ENCODE measurements around the gene BST1. TPM values are rescaled to one million over a fixed set of nuclear protein-coding genes. Genes with fewer than 3 reads are reported as not detected.
"Not testable (repeated sequence)": the region's sequence is repeated elsewhere in the genome, so short reads cannot be mapped to it uniquely, and the experiment has no call there.

BST1 gene
- total RNA-seq, 1 experiment from 2014 or later: 1.4 TPM

DNA sequence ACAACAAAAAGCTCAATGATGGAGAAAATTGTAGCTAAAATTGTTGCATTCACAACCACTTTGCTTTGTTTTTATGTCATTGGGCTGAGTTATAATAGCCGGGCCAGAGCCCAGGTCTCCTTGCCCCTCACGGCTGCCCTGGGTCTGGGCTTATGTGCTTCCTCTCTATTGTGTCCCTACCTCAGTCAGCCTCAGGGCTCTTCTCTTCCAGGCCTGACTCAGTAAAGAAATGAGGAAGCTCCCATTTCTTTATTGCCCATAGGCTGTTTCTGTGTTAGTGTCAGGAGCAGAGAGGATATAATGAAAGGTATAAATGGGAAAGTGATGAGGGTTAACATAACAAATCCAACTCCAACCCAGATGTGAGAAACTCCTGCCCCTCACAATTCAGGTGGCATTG, 18.0 kb downstream of the BST1 start (continued):
- TF ChIP-seq, protein P1, sequence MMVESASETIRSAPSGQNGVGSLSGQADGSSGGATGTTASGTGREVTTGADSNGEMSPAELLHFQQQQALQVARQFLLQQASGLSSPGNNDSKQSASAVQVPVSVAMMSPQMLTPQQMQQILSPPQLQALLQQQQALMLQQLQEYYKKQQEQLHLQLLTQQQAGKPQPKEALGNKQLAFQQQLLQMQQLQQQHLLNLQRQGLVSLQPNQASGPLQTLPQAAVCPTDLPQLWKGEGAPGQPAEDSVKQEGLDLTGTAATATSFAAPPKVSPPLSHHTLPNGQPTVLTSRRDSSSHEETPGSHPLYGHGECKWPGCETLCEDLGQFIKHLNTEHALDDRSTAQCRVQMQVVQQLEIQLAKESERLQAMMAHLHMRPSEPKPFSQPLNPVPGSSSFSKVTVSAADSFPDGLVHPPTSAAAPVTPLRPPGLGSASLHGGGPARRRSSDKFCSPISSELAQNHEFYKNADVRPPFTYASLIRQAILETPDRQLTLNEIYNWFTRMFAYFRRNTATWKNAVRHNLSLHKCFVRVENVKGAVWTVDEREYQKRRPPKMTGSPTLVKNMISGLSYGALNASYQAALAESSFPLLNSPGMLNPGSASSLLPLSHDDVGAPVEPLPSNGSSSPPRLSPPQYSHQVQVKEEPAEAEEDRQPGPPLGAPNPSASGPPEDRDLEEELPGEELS (CRISPR knock-in tag; IDR thresholded peaks at IDR 0.05): no peak
- TF ChIP-seq ZNF121 (CRISPR knock-in tag; IDR thresholded peaks at IDR 0.05): no peak

DNA sequence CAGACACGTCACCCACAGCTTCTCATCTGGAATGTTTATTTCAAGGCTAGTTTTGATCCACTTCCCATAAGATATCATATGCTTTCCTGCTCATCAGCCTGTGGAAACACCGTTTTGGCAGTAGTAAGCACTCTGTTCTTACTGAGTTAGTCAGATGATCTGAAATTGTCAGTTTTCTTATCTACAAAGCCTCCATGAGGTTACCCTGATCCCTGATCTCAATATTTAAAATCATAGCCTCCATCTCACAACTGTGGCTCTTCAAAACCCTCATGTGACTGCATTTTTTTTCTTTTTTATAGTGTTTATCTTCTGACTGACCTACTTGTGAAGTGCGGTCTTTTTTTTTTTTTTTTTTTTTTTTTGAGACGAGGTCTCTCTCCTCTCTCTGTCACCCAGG, 22.7 kb downstream of the BST1 start:
- no peak overlapping the region for H3K4me3 Mint-ChIP-seq
- DNase-seq (ENCODE audit: low spot score) (no peak), ATAC-seq (no peak)
- ChIA-PET POLR2A (no interaction called here), CTCF (interaction anchor here (0.5 kb wide), 1 partner anchor 99 kb away, joined by 3 read pairs; no protein-coding TSS in a partner anchor)
- TF ChIP-seq ZNF121 (CRISPR knock-in tag; IDR thresholded peaks at IDR 0.05) (no peak), RORB (CRISPR knock-in tag; IDR thresholded peaks at IDR 0.05) (no peak), TEAD4 (CRISPR knock-in tag; IDR thresholded peaks at IDR 0.05) (no peak), ZNF138 (CRISPR knock-in tag; conservative IDR thresholded peaks at IDR 0.05) (no peak), ZNF423 (CRISPR knock-in tag; IDR thresholded peaks at IDR 0.05) (no peak)
- TF ChIP-seq, protein P2, sequence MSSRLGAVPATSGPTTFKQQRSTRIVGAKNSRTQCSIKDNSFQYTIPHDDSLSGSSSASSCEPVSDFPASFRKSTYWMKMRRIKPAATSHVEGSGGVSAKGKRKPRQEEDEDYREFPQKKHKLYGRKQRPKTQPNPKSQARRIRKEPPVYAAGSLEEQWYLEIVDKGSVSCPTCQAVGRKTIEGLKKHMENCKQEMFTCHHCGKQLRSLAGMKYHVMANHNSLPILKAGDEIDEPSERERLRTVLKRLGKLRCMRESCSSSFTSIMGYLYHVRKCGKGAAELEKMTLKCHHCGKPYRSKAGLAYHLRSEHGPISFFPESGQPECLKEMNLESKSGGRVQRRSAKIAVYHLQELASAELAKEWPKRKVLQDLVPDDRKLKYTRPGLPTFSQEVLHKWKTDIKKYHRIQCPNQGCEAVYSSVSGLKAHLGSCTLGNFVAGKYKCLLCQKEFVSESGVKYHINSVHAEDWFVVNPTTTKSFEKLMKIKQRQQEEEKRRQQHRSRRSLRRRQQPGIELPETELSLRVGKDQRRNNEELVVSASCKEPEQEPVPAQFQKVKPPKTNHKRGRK (CRISPR knock-in tag; IDR thresholded peaks at IDR 0.05; ENCODE audit: borderline replicate concordance): no peak
- TF ChIP-seq, protein P3, sequence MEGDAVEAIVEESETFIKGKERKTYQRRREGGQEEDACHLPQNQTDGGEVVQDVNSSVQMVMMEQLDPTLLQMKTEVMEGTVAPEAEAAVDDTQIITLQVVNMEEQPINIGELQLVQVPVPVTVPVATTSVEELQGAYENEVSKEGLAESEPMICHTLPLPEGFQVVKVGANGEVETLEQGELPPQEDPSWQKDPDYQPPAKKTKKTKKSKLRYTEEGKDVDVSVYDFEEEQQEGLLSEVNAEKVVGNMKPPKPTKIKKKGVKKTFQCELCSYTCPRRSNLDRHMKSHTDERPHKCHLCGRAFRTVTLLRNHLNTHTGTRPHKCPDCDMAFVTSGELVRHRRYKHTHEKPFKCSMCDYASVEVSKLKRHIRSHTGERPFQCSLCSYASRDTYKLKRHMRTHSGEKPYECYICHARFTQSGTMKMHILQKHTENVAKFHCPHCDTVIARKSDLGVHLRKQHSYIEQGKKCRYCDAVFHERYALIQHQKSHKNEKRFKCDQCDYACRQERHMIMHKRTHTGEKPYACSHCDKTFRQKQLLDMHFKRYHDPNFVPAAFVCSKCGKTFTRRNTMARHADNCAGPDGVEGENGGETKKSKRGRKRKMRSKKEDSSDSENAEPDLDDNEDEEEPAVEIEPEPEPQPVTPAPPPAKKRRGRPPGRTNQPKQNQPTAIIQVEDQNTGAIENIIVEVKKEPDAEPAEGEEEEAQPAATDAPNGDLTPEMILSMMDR (IDR thresholded peaks at IDR 0.05): no peak
- H3K27me3 Mint-ChIP-seq (ENCODE audit: low read depth): no peaks in the 10 kb centered on the region
- H3K27ac Mint-ChIP-seq: no peak overlapping the region
- H3K4me1 Mint-ChIP-seq: no peaks in the 10 kb centered on the region
- no peaks in the 10 kb centered on the region; the same call in 1 of the 2 replicates for H3K9me3 Mint-ChIP-seq
- H3K36me3 Mint-ChIP-seq: no peaks in the 10 kb centered on the region

DNA sequence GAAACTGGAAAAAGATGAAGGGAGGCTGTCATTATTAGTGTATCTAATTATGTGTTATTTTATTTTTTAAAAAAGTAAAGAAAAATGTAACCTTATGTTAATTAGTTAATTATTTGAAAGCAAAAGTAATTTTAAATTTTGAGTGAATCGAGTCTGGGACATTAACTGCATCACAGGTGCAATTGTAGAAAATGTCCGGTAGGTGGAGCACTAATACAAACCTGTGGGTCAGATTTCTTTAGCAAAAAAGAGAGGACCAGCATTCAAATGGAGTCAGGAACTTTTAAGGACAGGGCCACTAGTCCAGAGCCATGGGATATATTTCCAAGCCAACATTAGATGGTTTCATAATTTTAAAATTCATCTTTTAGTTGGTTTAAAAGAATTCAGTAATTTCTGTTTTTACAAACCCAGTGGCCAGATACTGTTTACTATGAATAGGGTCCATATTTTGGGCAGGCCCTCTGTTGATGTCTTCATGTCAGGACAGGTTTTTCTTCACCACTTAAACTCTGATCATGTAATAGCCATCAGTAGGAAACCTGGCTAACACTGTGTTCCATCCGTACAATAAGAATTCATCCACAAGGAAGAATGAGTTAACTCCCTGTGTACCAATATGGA, 27.2 kb downstream of the BST1 start:
- Mint-ChIP-seq H3K27ac (no peak overlapping the region), H3K27me3 (ENCODE audit: low read depth) (no peaks in the 10 kb centered on the region), H3K36me3 (0 out of 2 replicates have a peak, but pooled peaks cover 4% of the 10 kb centered on the region), H3K4me1 (no peaks in the 10 kb centered on the region), H3K4me3 (no peak overlapping the region), H3K9me3 (peaks cover 13% of the 10 kb centered on the region)
- ChIA-PET CTCF (no interaction called here), POLR2A (no interaction called here)
- DNase-seq (ENCODE audit: low spot score): no peak
- peak; percentile 60 for ATAC-seq
- TF ChIP-seq, protein P3 (IDR thresholded peaks at IDR 0.05): peak; percentile 69
- no peak for TF ChIP-seq FOXJ3 (CRISPR knock-in tag; IDR thresholded peaks at IDR 0.05; ENCODE audit: borderline replicate concordance)

DNA sequence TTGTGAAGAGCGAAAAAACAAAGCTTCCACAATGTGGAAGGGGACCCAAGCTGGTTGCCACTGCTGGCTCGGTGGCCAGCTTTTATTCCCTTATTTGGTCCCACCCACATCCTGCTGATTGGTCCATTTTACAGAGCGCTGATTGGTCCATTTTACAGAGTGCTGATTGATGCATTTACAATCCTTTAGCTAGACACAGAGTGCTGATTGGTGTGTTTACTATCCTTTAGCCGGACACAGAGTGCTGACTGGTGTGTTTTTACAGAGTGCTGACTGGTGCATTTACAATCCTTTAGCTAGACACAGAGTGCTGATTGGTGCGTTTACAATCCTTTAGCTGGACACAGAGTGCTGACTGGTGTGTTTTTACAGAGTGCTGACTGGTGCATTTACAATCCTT, 30.2 kb downstream of the BST1 start:
- POLR2A ChIA-PET; H3K27ac Mint-ChIP-seq; H3K4me3 Mint-ChIP-seq; H3K36me3 Mint-ChIP-seq; H3K4me1 Mint-ChIP-seq; H3K27me3 Mint-ChIP-seq (ENCODE audit: low read depth); ATAC-seq; DNase-seq (ENCODE audit: low spot score): not testable (repeated sequence)
- H3K9me3 Mint-ChIP-seq: peaks cover 13% of the 10 kb centered on the region
- CTCF ChIA-PET: interaction anchor here (1.3 kb wide), 1 partner anchor 149 kb away, joined by 3 read pairs; no protein-coding TSS in a partner anchor

All from WTC11 (cell line).